Mesodermal cell (in vitro differentiated cells): ENCODE results near the gene GAK.

ENCODE experiments used
- H3K27ac ChIP-seq: 2 replicates; pipeline ENCODE4 v1.7.0; 2013; ENCODE audit warnings: mild to moderate bottlenecking, low read depth, low read length, moderate library complexity; ENCODE audit not compliant: severe bottlenecking
- H3K36me3 ChIP-seq: 2 replicates; pipeline ENCODE4 v1.7.1; 2013; ENCODE audit warnings: mild to moderate bottlenecking, low read length, moderate library complexity; ENCODE audit not compliant: control insufficient read depth, insufficient read depth
- H3K4me1 ChIP-seq: one replicate; pipeline ENCODE4 v1.7.1; 2013; ENCODE audit warnings: mild to moderate bottlenecking, low read length; ENCODE audit not compliant: insufficient read depth, control insufficient read depth, poor library complexity, severe bottlenecking
- H3K4me3 ChIP-seq: 2 replicates; pipeline ENCODE4 v1.7.0; 2013; ENCODE audit warnings: low read length, control low read depth, mild to moderate bottlenecking; ENCODE audit not compliant: insufficient read depth, poor library complexity, severe bottlenecking; ENCODE audit errors: extremely low read depth
- H3K9me3 ChIP-seq: 2 replicates; pipeline ENCODE4 v1.7.1; 2013; ENCODE audit warnings: mild to moderate bottlenecking, low read length, moderate library complexity; ENCODE audit not compliant: control insufficient read depth
- WGBS, 2 experiments: methylation state at CpG; one replicate each; pipeline ENCODE4 v1.1.5; 2013; ENCODE audit warnings: missing lambda C conversion rate in 2 of 2; ENCODE audit not compliant: insufficient coverage in 2 of 2; 5-methylcytosine and 5-hydroxymethylcytosine counted together

Gene GAK

DNA sequence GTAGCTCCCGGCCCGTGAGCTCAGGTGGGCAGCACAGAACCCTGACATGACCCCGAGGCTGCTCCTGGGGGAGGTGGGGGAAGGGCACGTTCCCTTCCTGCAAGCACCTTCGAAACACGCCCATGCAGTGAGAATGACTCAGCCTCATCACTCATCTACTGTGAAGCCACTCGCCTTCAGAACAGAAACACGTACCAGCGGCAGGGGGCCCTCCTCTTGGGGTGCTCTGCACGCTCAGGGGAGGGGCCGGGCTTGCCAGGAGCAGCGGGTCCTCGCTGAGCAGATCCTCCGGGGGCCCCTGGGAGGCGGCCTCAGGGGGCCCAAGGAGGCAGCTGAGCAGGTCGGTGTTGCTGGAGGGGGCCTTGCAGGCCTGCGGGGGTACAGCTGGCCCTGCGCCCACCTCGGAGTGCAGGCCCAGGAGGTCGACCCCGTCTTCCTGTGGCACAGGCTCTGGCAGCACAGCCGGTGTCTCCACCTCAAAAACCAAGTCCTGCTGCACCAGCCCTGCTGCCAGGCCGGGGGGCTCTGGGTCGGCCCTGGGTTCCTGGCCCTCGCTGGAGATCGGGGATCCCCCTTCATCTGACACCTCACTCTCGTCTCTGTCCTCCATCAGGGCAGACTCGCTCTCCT is 65.2 kb downstream of the GAK start:
- no peak overlapping the region for H3K27ac ChIP-seq
- H3K4me3 ChIP-seq, result no peak overlapping the region
- peaks cover 69% of the 10 kb centered on the region for H3K36me3 ChIP-seq
- H3K4me1 ChIP-seq, result no peaks in the 10 kb centered on the region
- no peaks in the 10 kb centered on the region for H3K9me3 ChIP-seq
- 92 to 97% methylated on average over 27 to 28 of the region's 28 CpGs for WGBS, 2 experiments

- H3K4me3 ChIP-seq, result no peak overlapping the region
- H3K9me3 ChIP-seq, result no peaks in the 10 kb centered on the region
- peaks cover 69% of the 10 kb centered on the region for H3K36me3 ChIP-seq
- 95 to 96% methylated on average over 22 of the region's 24 CpGs for WGBS, 2 experiments
- no peak overlapping the region for H3K27ac ChIP-seq
- H3K4me1 ChIP-seq, result no peaks in the 10 kb centered on the region
Measured at GRCh38 chr4:866068-866760, 65.9 kb downstream of the GAK start.

DNA sequence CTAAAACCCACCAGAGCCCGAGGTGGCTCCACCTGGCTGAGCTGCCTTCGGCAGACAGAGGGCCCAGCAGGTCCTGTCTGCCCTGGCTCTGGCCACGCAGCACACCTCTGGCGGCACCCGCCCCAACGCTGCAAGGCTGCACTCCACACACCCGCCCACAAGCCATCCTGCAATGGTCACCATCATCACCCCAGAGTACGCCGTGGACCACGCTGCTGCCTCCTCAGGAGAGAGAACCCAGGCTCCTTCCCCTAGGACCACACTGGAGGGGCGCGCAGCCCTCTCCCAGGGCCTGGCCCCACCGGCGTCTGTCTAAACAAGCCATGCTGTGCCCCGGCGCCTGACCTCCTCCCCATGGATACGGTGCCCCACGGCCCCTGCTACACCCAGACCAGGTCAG is 66.5 kb downstream of the GAK start:
- Histone ChIP-seq H3K27ac (no peak overlapping the region), H3K4me3 (no peak overlapping the region), H3K36me3 (peaks cover 70% of the 10 kb centered on the region), H3K4me1 (no peaks in the 10 kb centered on the region), H3K9me3 (no peaks in the 10 kb centered on the region)
- WGBS, 2 experiments, result 93 to 95% methylated on average over 15 to 17 of the region's 18 CpGs

- no peaks in the 10 kb centered on the region for H3K4me1 ChIP-seq
- WGBS, 2 experiments, result 94 to 97% methylated on average over 11 of the region's 11 CpGs
- H3K27ac ChIP-seq, result no peak overlapping the region
- no peaks in the 10 kb centered on the region for H3K9me3 ChIP-seq
- peaks cover 70% of the 10 kb centered on the region for H3K36me3 ChIP-seq
- no peak overlapping the region for H3K4me3 ChIP-seq
Measured at GRCh38 chr4:865121-865465, 67.0 kb downstream of the GAK start.

DNA sequence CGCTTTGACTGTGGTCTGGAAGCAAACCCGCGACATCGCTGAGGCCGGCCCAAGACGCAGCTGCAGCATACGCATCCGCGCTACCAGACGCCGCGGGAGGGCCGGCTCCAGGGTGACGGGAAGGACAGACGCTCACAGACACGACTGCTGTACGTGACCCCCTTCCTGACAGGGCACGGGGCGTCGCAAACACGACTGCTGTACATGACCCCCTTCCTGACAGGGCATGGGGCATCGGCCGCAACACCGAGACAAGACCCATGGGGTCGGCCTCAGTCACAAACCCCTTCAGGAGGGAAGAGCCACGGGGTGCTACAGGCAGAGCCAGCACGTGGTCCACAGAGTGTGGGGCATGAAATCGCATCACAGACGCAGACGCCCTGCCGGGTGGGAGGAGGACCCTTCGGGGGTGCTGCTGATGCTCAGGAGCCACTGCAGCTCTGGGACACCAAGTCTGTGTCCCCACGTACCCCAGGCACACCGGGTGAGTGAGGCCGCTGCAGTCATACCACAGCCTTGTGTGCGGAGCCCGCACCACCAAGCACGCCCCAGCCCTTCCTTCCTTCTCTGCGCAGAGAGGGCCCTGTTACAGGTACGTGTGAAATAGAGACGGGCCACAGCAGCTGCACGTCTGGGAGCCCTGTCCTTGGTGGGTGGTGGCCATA is 67.5 kb downstream of the GAK start:
- Histone ChIP-seq H3K27ac (no peak overlapping the region), H3K4me3 (no peak overlapping the region), H3K9me3 (no peaks in the 10 kb centered on the region), H3K4me1 (no peaks in the 10 kb centered on the region), H3K36me3 (peaks cover 71% of the 10 kb centered on the region)
- WGBS, 2 experiments, result 95% methylated on average over 39 to 41 of the region's 42 CpGs

- Histone ChIP-seq H3K36me3 (peaks cover 85% of the 10 kb centered on the region), H3K9me3 (no peaks in the 10 kb centered on the region), H3K4me1 (no peaks in the 10 kb centered on the region), H3K27ac (no peak overlapping the region), H3K4me3 (no peak overlapping the region)
- WGBS, 2 experiments, result 96 to 99% methylated on average over 19 to 21 of the region's 21 CpGs
Measured at GRCh38 chr4:860561-860960, 71.6 kb downstream of the GAK start.

DNA sequence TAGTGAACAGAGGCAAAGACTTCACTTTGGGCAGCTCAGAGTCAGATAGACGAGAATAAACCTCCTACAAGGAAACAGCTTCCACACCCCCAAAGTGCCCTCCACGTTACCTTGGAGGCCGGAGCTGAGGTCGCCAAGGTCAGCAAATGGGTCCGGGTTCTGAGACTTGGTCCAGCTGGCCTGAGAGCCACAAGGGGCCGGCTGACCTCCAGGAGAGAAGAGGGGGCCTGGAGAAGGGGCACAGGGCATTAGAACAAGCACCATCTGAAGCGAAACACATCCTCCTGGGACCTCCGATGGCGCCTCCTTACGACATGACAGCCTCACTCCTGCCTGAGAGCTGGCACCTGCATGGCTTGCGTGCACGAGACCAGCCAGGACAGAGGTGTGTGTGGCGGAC is 72.6 kb downstream of the GAK start:
- 93 to 98% methylated on average over 10 to 12 of the region's 13 CpGs for WGBS, 2 experiments
- Histone ChIP-seq H3K4me1 (no peaks in the 10 kb centered on the region), H3K4me3 (no peak overlapping the region), H3K36me3 (peaks cover 87% of the 10 kb centered on the region), H3K27ac (no peak overlapping the region), H3K9me3 (no peaks in the 10 kb centered on the region)

- Histone ChIP-seq H3K27ac (no peak overlapping the region), H3K4me1 (no peaks in the 10 kb centered on the region), H3K9me3 (no peaks in the 10 kb centered on the region), H3K36me3 (peaks cover 86% of the 10 kb centered on the region), H3K4me3 (no peak overlapping the region)
- 94 to 96% methylated on average over 29 to 31 of the region's 31 CpGs for WGBS, 2 experiments
Measured at GRCh38 chr4:858831-859451, 73.2 kb downstream of the GAK start.

- 83 to 91% methylated on average over 16 to 17 of the region's 17 CpGs for WGBS, 2 experiments
- no peaks in the 10 kb centered on the region for H3K4me1 ChIP-seq
- no peak overlapping the region for H3K4me3 ChIP-seq
- no peaks in the 10 kb centered on the region for H3K9me3 ChIP-seq
- no peak overlapping the region for H3K27ac ChIP-seq
- H3K36me3 ChIP-seq, result peaks cover 81% of the 10 kb centered on the region
Measured at GRCh38 chr4:858041-858481, 74.1 kb downstream of the GAK start.

DNA sequence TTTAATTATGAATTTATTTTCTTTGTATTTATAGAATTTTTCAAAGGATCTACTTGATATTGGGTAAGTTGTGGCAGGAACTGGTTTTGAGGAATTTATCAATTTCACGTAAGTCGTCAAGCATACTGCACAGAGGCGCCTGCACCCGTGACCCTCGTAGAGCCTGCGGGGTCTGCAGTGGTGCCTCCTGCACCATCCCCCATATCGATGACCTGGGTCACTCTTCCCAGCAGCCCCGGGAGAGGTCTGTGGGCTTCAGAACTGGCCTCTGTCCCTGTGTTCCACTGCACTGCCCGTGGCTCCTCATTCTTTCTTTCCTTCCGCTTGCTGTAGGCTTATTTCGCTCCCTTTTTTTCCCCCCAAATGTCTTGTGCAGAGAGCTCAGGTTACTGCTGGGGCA is 74.7 kb downstream of the GAK start:
- Histone ChIP-seq H3K4me3 (no peak overlapping the region), H3K27ac (no peak overlapping the region), H3K9me3 (no peaks in the 10 kb centered on the region), H3K4me1 (no peaks in the 10 kb centered on the region), H3K36me3 (peaks cover 81% of the 10 kb centered on the region)
- WGBS, 2 experiments, result 89 to 92% methylated on average over 11 of the region's 11 CpGs
